H1 (cell line): ENCODE results near the gene LRBA.

Source experiments
- CBX8 ChIP-seq: fragments of 300-800, 300-1000 bp; sonication (generic); IDR thresholded peaks from 2 replicates; pipeline ENCODE4 v1.7.1; 2016; ENCODE audit warnings: low read depth, low read length, borderline replicate concordance
- CEBPB ChIP-seq: IDR thresholded peaks from 2 replicates; pipeline ENCODE4 v1.6.1; 2012; ENCODE audit warnings: low read depth, low read length
- CTCF ChIP-seq, 3 experiments: IDR thresholded peaks; 1 replicate in 2 of 3; 2 replicates in 1 of 3; pipeline versions ENCODE4 v1.5.1 to v1.6.1; 2011; ENCODE audit warnings: low read length in 3 of 3, mild to moderate bottlenecking in 3 of 3, inconsistent platforms in 2 of 3, low read depth in 1 of 3, moderate library complexity in 1 of 3; ENCODE audit not compliant: insufficient read depth in 1 of 3; ENCODE audit errors: control extremely low read depth in 1 of 3
- EZH2 ChIP-seq: fragments of 200-600 bp; sonication (generic); IDR thresholded peaks from 2 replicates; pipeline ENCODE4 v1.7.1; 2012; ENCODE audit warnings: low read depth, mild to moderate bottlenecking, moderate library complexity, low read length, inconsistent platforms; ENCODE audit not compliant: severe bottlenecking
- JUN ChIP-seq: IDR thresholded peaks from 2 replicates; pipeline ENCODE4 v1.6.1; 2011; ENCODE audit warnings: low read depth, mild to moderate bottlenecking, improper control_type of control experiment, low read length
- MAX ChIP-seq: IDR thresholded peaks from 2 replicates; pipeline ENCODE4 v1.6.1; 2012; ENCODE audit warnings: inconsistent platforms
- NRF1 ChIP-seq: IDR thresholded peaks from 2 replicates; pipeline ENCODE4 v1.6.1; 2011; ENCODE audit warnings: mild to moderate bottlenecking, low read depth, low read length, improper control_type of control experiment
- POLR2A ChIP-seq, 2 experiments: IDR thresholded peaks; 1 replicate in 1 of 2; 2 replicates in 1 of 2; pipeline ENCODE4 v1.6.1; 2011; ENCODE audit warnings: low read depth in 2 of 2, low read length in 2 of 2, mild to moderate bottlenecking in 2 of 2; ENCODE audit errors: control extremely low read depth in 1 of 2
- RNF2 ChIP-seq: fragments of 200-900, 300-1000 bp; sonication (generic); IDR thresholded peaks from 2 replicates; pipeline ENCODE4 v1.7.1; 2016; ENCODE audit warnings: borderline replicate concordance, low read depth, mild to moderate bottlenecking, antibody characterized with exemption, low read length; ENCODE audit not compliant: poor library complexity, severe bottlenecking; ENCODE audit errors: missing control alignments
- SP1 ChIP-seq: IDR thresholded peaks from 2 replicates; pipeline ENCODE4 v1.6.1; 2011; ENCODE audit warnings: low read depth, low read length
- SUZ12 ChIP-seq: fragments of 200-600 bp; sonication (generic); IDR thresholded peaks from 2 replicates; pipeline ENCODE4 v1.6.1; 2012; ENCODE audit warnings: mild to moderate bottlenecking, inconsistent platforms, low read length, moderate library complexity, mixed read lengths
- USF2 ChIP-seq: IDR thresholded peaks from 2 replicates; pipeline ENCODE4 v1.6.1; 2011; ENCODE audit warnings: low read length, improper control_type of control experiment
- YY1 ChIP-seq: IDR thresholded peaks from 2 replicates; pipeline ENCODE4 v1.6.1; 2011; ENCODE audit warnings: low read depth, mild to moderate bottlenecking, low read length

DNA sequence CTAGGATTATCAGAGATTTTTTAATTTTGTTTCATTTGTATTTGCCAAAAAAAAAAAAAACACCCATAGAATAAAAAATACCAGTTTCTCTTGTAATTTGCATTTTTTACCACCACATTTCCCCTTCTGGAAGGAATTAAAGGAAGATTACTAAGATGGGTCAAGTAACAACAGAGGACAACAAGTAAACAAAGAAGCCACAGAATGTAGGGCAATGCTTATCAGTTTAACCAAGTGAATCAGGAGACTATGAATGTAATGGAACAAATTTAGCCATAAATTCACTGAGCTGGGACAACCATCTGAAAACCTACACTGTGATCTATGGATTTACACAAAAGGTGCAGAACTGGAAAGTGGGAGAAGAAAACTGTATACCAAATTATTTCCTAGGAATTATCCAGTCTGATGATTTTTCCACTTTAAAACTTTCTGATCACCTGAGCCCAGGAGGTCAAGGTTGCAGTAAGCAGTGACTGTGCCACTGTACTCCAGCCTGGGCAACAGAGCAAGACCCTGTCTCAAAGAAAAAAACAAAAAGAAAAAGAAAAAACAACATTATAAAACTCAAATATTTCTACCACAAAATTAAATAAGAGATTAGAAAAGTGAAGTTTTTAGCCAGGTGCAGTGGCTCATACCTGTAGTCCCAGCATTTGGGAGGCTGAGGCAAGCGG lies 32.4 kb downstream of the LRBA start:
- no peak for TF ChIP-seq POLR2A (IDR thresholded peaks at IDR 0.05; ENCODE audit: control extremely low read depth in 1 of 2, low read depth in 2 of 2, low read length in 2 of 2)
- no peak for TF ChIP-seq SUZ12
- TF ChIP-seq CTCF (IDR thresholded peaks at IDR 0.05; ENCODE audit: control extremely low read depth in 1 of 3, insufficient read depth in 1 of 3, low read depth in 1 of 3, low read length in 3 of 3) = no peak
- no peak for TF ChIP-seq NRF1
- no peak for TF ChIP-seq EZH2
- TF ChIP-seq JUN = no peak
- no peak for TF ChIP-seq RNF2
- TF ChIP-seq CEBPB = no peak
- TF ChIP-seq CBX8 = no peak
- TF ChIP-seq SP1 = no peak
- TF ChIP-seq USF2 = no peak
- no peak for TF ChIP-seq YY1
- no peak for TF ChIP-seq MAX
